CD4-positive, alpha-beta memory T cell (primary cell): ENCODE data around the gene NDFIP1. TPM values are rescaled to one million over a fixed set of nuclear protein-coding genes. Genes with fewer than 3 reads are reported as not detected.
A peak's percentile ranks its signal among the peaks of the same experiment; 100 is the strongest.
"Not testable (repeated sequence)": the region's sequence is repeated elsewhere in the genome, so short reads cannot be mapped to it uniquely, and the experiment has no call there.

ENCODE experiments used
- CTCF ChIA-PET: fragments of 350-600 bp; sonication (Branson Sonifier 250); formaldehyde crosslinking; loops from one replicate; lab custom pipeline; 2021; ENCODE audit warnings: inconsistent platforms; ENCODE audit not compliant: partially characterized antibody; lab: Charles Lee
- POLR2A ChIA-PET: fragments of 350-600 bp; sonication (Branson Sonifier 250); formaldehyde crosslinking; loops from one replicate; lab custom pipeline; 2021; ENCODE audit not compliant: partially characterized antibody; lab: Charles Lee
- DNase-seq, 5 donors: peaks; one replicate each; pipeline versions ENCODE4 v3.0.0 to v3.0.0-alpha.2; 2020 to 2022; ENCODE audit warnings: mixed read lengths in 1 of 5
- H3K27ac ChIP-seq: one replicate; pipeline ENCODE4 v1.7.0; 2013; ENCODE audit warnings: low read depth, low read length
- H3K27me3 ChIP-seq: 2 replicates; pipeline ENCODE4 v1.7.0; 2013; ENCODE audit warnings: mild to moderate bottlenecking, low read length, moderate library complexity; ENCODE audit not compliant: insufficient read depth
- H3K36me3 ChIP-seq: 2 replicates; pipeline ENCODE4 v1.7.0; 2013; ENCODE audit warnings: mild to moderate bottlenecking, low read length, moderate library complexity; ENCODE audit not compliant: insufficient read depth
- H3K4me1 ChIP-seq: 2 replicates; pipeline ENCODE4 v1.7.0; 2013; ENCODE audit warnings: mild to moderate bottlenecking, low read length, moderate library complexity; ENCODE audit not compliant: insufficient read depth
- H3K4me3 ChIP-seq, 2 donors: one replicate each; pipeline ENCODE4 v1.7.0; 2013; ENCODE audit warnings: low read length in 2 of 2, mild to moderate bottlenecking in 1 of 2
- H3K9me3 ChIP-seq, 2 donors: one replicate each; pipeline ENCODE4 v1.7.0; 2013; ENCODE audit warnings: low read length in 2 of 2, control low read depth in 1 of 2; ENCODE audit not compliant: control insufficient read depth in 1 of 2
- H3K27ac Mint-ChIP-seq, 7 donors: one replicate each; pipeline ENCODE4 v1.8.0; 2020 to 2021; ENCODE audit warnings: mixed read lengths in 7 of 7, mild to moderate bottlenecking in 6 of 7, inconsistent platforms in 3 of 7, moderate library complexity in 3 of 7
- H3K27me3 Mint-ChIP-seq, 2 donors: one replicate each; pipeline ENCODE4 v1.8.0; 2020 to 2021; ENCODE audit warnings: mixed read lengths in 2 of 2
- H3K36me3 Mint-ChIP-seq, 2 donors: one replicate each; pipeline ENCODE4 v1.8.0; 2020 to 2021; ENCODE audit warnings: mixed read lengths in 2 of 2, inconsistent platforms in 1 of 2, mild to moderate bottlenecking in 1 of 2
- H3K4me1 Mint-ChIP-seq, 4 donors: one replicate each; pipeline ENCODE4 v1.8.0; 2020 to 2021; ENCODE audit warnings: mixed read lengths in 4 of 4, mild to moderate bottlenecking in 1 of 4
- H3K4me3 Mint-ChIP-seq, 8 donors: one replicate each; pipeline ENCODE4 v1.8.0; 2020 to 2021; ENCODE audit warnings: mixed read lengths in 8 of 8, mild to moderate bottlenecking in 7 of 8, moderate library complexity in 6 of 8, inconsistent platforms in 3 of 8
- H3K9me3 Mint-ChIP-seq, 8 donors: one replicate each; pipeline ENCODE4 v1.8.0; 2020 to 2021; ENCODE audit warnings: mixed read lengths in 8 of 8, mild to moderate bottlenecking in 5 of 8, inconsistent platforms in 3 of 8, moderate library complexity in 1 of 8
- intact Hi-C: fragments of 100-400 bp; cut with micrococcal nuclease; formaldehyde crosslinking; loops from one replicate; pipeline ENCODE4 v1.15.1; 2023
- polyA plus RNA-seq, 2 donors: library from polyadenylated mRNA; unstranded; fragments of 300-500 nt; fragmentation: Illumina TruSeq; gene quantifications; one replicate each; pipeline ENCODE4 v1.2.3, GENCODE V29; 2021
- total RNA-seq, 2 experiments: library from RNA; stranded (reverse); gene quantifications; one replicate each; pipeline ENCODE4 v1.2.3, GENCODE V29; 2021

The NDFIP1 gene
- total and polyA plus RNA-seq, 4 experiments from 2014 or later: 70.0 to 98.3 (median 76.1) TPM

DNA sequence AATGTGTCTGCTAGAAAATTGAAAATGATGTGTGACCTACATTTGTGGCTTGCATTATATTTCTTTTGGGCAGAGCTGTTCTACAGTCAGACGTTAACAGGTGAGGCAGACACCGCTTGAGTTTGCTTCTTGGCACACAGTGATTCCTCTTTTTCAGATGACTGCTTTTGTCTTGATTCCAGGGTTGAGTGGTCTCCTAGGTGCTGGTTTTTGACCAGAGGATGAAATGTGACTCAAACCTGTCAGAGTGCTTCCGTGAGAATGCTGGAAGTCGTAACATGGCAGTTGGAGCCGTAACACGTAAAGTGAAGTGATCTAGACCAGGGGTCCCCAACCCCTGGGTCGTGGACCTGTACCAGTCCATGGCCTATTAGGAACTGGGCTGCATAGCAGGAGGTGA lies 28.3 kb upstream of the NDFIP1 start:
- no peak overlapping the region for H3K4me3 ChIP-seq
- H3K4me3 Mint-ChIP-seq: no peak overlapping the region
- no peaks in the 10 kb centered on the region for H3K9me3 ChIP-seq
- CTCF ChIA-PET: no interaction called here
- no peaks in the 10 kb centered on the region for H3K27me3 Mint-ChIP-seq
- H3K36me3 Mint-ChIP-seq: no peaks in the 10 kb centered on the region
- peaks cover 0 to 4% (median 2%) of the 10 kb centered on the region in 4 donors for H3K4me1 Mint-ChIP-seq
- POLR2A ChIA-PET: no interaction called here
- no peak overlapping the region for H3K27ac ChIP-seq
- H3K36me3 ChIP-seq: no peaks in the 10 kb centered on the region
- DNase-seq: no peak
- intact Hi-C loops: no loop called here
- no peak overlapping the region for H3K27ac Mint-ChIP-seq
- no peaks in the 10 kb centered on the region for H3K4me1 ChIP-seq
- H3K27me3 ChIP-seq: no peaks in the 10 kb centered on the region
- H3K9me3 Mint-ChIP-seq: no peaks in the 10 kb centered on the region

DNA sequence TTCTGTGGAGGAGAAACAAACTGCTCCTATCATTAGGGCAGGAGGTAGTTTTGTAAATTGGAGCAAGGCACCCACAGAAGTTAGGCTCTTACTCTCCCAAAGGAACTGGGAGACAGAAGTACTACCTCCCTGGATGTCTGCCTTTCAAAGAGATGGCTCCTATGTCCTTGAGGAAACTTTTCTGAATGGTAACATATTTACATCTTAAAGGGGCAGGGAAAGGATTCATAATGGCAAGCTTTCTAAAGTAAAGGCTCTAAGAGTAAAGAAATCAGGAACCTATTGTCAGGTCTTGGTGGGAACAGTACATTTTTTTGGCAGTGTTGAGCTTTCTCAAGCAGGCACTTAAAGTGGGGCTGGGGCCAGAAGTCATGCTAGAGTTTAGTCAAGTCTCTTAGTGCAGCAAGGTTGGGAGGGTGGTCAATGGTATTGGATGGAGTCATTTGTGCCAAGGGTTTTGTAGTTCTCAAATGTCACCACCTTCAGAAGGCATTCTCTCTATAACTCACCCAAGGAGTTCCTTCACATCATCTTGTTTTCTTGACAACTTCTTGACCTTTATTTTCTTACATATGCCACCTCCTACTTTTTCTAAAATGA lies 26.3 kb upstream of the NDFIP1 start:
- no peak for DNase-seq
- ChIA-PET POLR2A (no interaction called here), CTCF (no interaction called here)
- peak overlapping the region in 1 of 7 donors; percentile 25 for H3K27ac Mint-ChIP-seq
- H3K27me3 Mint-ChIP-seq: no peaks in the 10 kb centered on the region
- H3K36me3 Mint-ChIP-seq: no peaks in the 10 kb centered on the region
- no peak overlapping the region for H3K4me3 Mint-ChIP-seq
- no peak overlapping the region for H3K4me3 ChIP-seq
- H3K36me3 ChIP-seq: no peaks in the 10 kb centered on the region
- no peaks in the 10 kb centered on the region for H3K9me3 Mint-ChIP-seq
- H3K27ac ChIP-seq: no peak overlapping the region
- H3K4me1 ChIP-seq: no peaks in the 10 kb centered on the region
- no peaks in the 10 kb centered on the region for H3K27me3 ChIP-seq
- peaks cover under 1 to 6% (median 5%) of the 10 kb centered on the region in 4 donors for H3K4me1 Mint-ChIP-seq
- no peaks in the 10 kb centered on the region for H3K9me3 ChIP-seq
- intact Hi-C loops: no loop called here

DNA sequence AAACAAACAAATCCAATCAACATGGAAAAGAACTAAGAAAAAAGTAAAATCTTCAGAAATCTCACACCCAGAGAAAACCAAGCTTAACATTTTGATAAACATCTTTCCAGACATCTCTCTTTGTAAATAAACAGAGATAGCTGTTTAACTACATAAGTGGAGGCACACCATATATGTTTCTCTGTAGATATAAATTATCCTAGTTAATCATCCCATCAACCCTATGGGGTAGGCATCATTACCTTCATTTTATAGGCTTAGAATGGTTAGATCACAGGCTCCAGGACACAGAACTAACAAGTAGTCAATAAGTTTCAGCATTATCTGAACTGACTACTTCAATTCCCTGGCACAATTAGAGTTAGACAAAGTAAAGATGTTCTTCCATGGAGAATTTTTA lies 22.4 kb upstream of the NDFIP1 start:
- CTCF ChIA-PET: interaction anchor here (1.1 to 1.4 kb wide), 3 partner anchors 9 to 71 kb away, joined by 3 to 4 read pairs (median 4); no protein-coding TSS in a partner anchor
- Histone ChIP-seq H3K27ac (no peak overlapping the region), H3K4me1 (peaks cover 24% of the 10 kb centered on the region), H3K9me3 (no peaks in the 10 kb centered on the region), H3K36me3 (no peaks in the 10 kb centered on the region), H3K4me3 (no peak overlapping the region), H3K27me3 (no peaks in the 10 kb centered on the region)
- POLR2A ChIA-PET: interaction anchor here (0.8 to 4.7 kb wide), 3 partner anchors 18 to 271 kb away, joined by 3 to 37 read pairs (median 3); partner anchors contain the start of gene NDFIP1
- Mint-ChIP-seq H3K4me3 (no peak overlapping the region), H3K36me3 (no peaks in the 10 kb centered on the region), H3K4me1 (peaks cover 22 to 31% (median 26%) of the 10 kb centered on the region in 4 donors), H3K27me3 (no peaks in the 10 kb centered on the region), H3K27ac (no peak overlapping the region), H3K9me3 (peaks cover 0 to 2% (median 0%) of the 10 kb centered on the region in 8 donors)
- intact Hi-C loops: no loop called here
- DNase-seq: no peak

DNA sequence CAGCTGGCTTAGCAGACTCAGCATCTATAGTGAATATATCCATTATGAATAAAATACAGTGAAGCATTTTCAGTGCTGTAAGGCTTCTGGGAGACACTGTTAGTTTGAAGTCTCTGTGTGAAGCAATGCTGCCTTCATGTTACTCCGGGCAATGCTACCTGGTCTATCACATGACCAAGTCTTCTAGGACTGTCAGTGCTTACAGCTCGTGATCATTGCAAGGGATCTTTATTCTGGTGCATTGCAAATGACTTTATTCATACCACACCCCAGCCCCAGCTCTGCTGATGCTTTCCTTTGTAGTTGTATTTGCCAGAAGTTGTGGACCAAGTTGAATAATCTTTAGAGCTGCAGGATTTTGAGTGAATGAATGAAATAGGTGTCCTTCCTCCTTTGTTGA lies 21.9 kb upstream of the NDFIP1 start:
- Mint-ChIP-seq H3K9me3 (peaks cover 0 to 2% (median 0%) of the 10 kb centered on the region in 8 donors), H3K4me3 (no peak overlapping the region), H3K27me3 (no peaks in the 10 kb centered on the region), H3K36me3 (no peaks in the 10 kb centered on the region), H3K27ac (peak overlapping the region in 2 of 7 donors; percentile 76 to 93), H3K4me1 (peaks cover 22 to 31% (median 27%) of the 10 kb centered on the region in 4 donors)
- no peaks in the 10 kb centered on the region for H3K27me3 ChIP-seq
- ChIA-PET CTCF (interaction anchor here (1.1 to 1.4 kb wide), 4 partner anchors 9 to 90 kb away, joined by 3 to 4 read pairs (median 4); no protein-coding TSS in a partner anchor), POLR2A (interaction anchor here (0.8 to 4.7 kb wide), 2 partner anchors 22 to 271 kb away, joined by 3 to 37 read pairs; partner anchors contain the start of gene NDFIP1)
- no peaks in the 10 kb centered on the region for H3K9me3 ChIP-seq
- DNase-seq: no peak
- peaks cover 24% of the 10 kb centered on the region for H3K4me1 ChIP-seq
- intact Hi-C loops: no loop called here
- no peak overlapping the region for H3K4me3 ChIP-seq
- H3K36me3 ChIP-seq: no peaks in the 10 kb centered on the region
- H3K27ac ChIP-seq: no peak overlapping the region

DNA sequence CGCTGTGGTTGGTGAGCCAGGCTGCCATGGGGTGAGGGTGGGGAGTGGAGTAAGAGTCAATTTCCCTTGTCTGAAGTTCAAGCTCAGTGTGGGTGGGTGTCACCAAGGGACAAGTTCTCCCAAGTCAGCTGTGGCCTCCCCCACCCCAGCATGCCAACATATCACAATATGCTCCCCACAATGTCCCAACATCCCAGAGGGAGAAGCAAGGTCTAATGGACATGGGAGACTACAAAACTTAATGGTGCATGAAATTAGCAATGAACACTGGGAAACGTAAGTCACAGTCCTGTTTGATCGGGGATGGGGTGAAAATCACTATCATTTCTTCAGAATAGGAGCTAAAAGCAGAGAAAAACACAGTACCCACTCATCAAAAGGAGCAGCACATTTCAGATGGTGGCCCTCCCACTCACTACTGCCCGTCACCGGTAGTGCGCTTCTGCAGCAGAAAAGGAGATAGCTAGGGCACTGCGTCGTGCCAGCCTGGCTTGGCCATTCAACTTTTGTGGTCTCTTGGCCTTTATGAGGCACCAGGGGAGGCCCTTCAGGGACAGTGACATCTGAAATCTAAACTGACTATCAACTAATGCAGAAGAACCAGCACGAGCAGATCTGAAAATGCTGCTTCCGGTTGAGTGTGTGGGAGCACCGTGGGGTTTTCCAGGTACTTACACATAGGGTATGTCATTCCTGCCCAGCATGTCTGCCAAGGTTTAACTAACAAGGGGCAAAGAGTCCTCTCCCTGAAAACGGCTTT lies 20.5 kb upstream of the NDFIP1 start:
- ChIA-PET POLR2A (interaction anchor here (0.6 to 4.7 kb wide), 6 partner anchors 9 to 1317 kb away, joined by 3 to 37 read pairs (median 4); partner anchors contain the start of gene NDFIP1), CTCF (interaction anchor here (0.9 to 2.0 kb wide), 7 partner anchors 16 to 88 kb away, joined by 3 to 8 read pairs (median 4); partner anchors contain the start of gene GNPDA1)
- intact Hi-C loops: no loop called here
- H3K4me1 Mint-ChIP-seq: peaks cover 20 to 31% (median 25%) of the 10 kb centered on the region in 4 donors
- no peaks in the 10 kb centered on the region for H3K27me3 Mint-ChIP-seq
- H3K36me3 Mint-ChIP-seq: no peaks in the 10 kb centered on the region
- DNase-seq: peak; percentile 41 to 73 (median 53)
- Histone ChIP-seq H3K4me1 (peaks cover 28% of the 10 kb centered on the region), H3K36me3 (no peaks in the 10 kb centered on the region), H3K27me3 (no peaks in the 10 kb centered on the region), H3K4me3 (peak overlapping the region; percentile 3 to 23), H3K9me3 (no peaks in the 10 kb centered on the region), H3K27ac (peak overlapping the region; percentile 60)
- peak overlapping the region; percentile 84 to 97 (median 95) for H3K27ac Mint-ChIP-seq
- peak overlapping the region; percentile 71 to 86 (median 79) for H3K4me3 Mint-ChIP-seq
- H3K9me3 Mint-ChIP-seq: peaks cover 0 to 2% (median 0%) of the 10 kb centered on the region in 8 donors

DNA sequence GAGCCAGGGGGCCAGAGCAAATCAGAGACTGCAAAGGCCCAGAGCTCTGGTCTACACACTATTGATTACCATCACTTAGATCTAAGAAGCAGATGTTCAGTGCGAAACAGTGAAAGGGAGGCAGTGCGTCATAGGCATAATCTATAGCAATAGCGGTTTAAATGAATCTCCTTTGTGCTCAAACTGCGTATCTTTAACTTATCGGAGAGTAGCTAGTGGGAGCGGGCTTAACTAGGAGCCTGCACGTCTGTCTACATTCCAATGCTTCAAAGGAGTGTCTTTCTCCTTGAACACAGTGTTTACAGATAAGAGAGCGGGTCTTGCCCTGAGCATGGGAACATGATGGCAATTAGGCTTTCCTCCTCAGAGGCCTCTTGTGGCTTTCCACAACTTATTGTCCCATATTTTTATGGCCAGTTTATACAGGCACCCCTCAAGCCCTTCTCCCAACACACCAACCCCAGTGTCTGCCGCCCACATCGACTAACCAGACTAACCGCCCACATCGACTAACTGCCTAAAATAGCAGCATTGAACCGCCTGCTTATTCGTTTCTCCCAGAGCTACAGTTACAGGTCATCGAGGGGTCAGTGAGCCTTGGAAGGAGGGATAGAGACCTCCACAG lies 19.6 kb upstream of the NDFIP1 start:
- H3K4me3 ChIP-seq, H3K27me3 Mint-ChIP-seq, H3K36me3 ChIP-seq, intact Hi-C loops, H3K27me3 ChIP-seq, H3K9me3 ChIP-seq, H3K9me3 Mint-ChIP-seq, H3K36me3 Mint-ChIP-seq: not testable (repeated sequence)
- Mint-ChIP-seq H3K27ac (peak overlapping the region; percentile 84 to 97 (median 95)), H3K4me1 (peaks cover 22 to 34% (median 25%) of the 10 kb centered on the region in 4 donors), H3K4me3 (peak overlapping the region; percentile 71 to 86 (median 79))
- Histone ChIP-seq H3K4me1 (peaks cover 36% of the 10 kb centered on the region), H3K27ac (peak overlapping the region; percentile 60)
- CTCF ChIA-PET: interaction anchor here (1.2 to 2.0 kb wide), 4 partner anchors 19 to 74 kb away, joined by 3 to 8 read pairs (median 6); no protein-coding TSS in a partner anchor
- DNase-seq: peak in 3 of 5 donors; percentile 35 to 54 (median 44)
- POLR2A ChIA-PET: interaction anchor here (0.6 to 4.7 kb wide), 5 partner anchors 9 to 1316 kb away, joined by 3 to 37 read pairs (median 4); partner anchors contain the start of gene NDFIP1
